H1 (cell line): ENCODE data around the gene SERPINA6.

Experiments used
- CBX5 ChIP-seq: fragments of 300-800, 300-1000 bp; sonication (generic); IDR thresholded peaks from 2 replicates; pipeline ENCODE4 v1.7.1; 2016; ENCODE audit warnings: antibody characterized with exemption, low read length, low read depth
- CHD1 ChIP-seq: IDR thresholded peaks from 2 replicates; pipeline ENCODE4 v1.6.1; 2012; ENCODE audit warnings: low read depth, low read length, improper control_type of control experiment
- CTCF ChIP-seq, 3 experiments: IDR thresholded peaks; 1 replicate in 2 of 3; 2 replicates in 1 of 3; pipeline versions ENCODE4 v1.5.1 to v1.6.1; 2011; ENCODE audit warnings: low read length in 3 of 3, mild to moderate bottlenecking in 3 of 3, inconsistent platforms in 2 of 3, low read depth in 1 of 3, moderate library complexity in 1 of 3; ENCODE audit not compliant: insufficient read depth in 1 of 3; ENCODE audit errors: control extremely low read depth in 1 of 3
- EGR1 ChIP-seq: IDR thresholded peaks from 2 replicates; pipeline ENCODE4 v1.6.1; 2011; ENCODE audit warnings: low read depth, low read length, borderline replicate concordance
- EZH2 ChIP-seq: fragments of 200-600 bp; sonication (generic); IDR thresholded peaks from 2 replicates; pipeline ENCODE4 v1.7.1; 2012; ENCODE audit warnings: low read depth, mild to moderate bottlenecking, moderate library complexity, low read length, inconsistent platforms; ENCODE audit not compliant: severe bottlenecking
- KDM1A ChIP-seq: fragments of 200-600, 300-600 bp; sonication (generic); IDR thresholded peaks from 2 replicates; pipeline ENCODE4 v1.7.1; 2016; ENCODE audit warnings: mild to moderate bottlenecking, low read length, borderline replicate concordance
- MAX ChIP-seq: IDR thresholded peaks from 2 replicates; pipeline ENCODE4 v1.6.1; 2012; ENCODE audit warnings: inconsistent platforms
- POLR2A ChIP-seq, 2 experiments: IDR thresholded peaks; 1 replicate in 1 of 2; 2 replicates in 1 of 2; pipeline ENCODE4 v1.6.1; 2011; ENCODE audit warnings: low read depth in 2 of 2, low read length in 2 of 2, mild to moderate bottlenecking in 2 of 2; ENCODE audit errors: control extremely low read depth in 1 of 2
- POLR2AphosphoS5 ChIP-seq: IDR thresholded peaks from 2 replicates; pipeline ENCODE4 v1.6.1; 2011; ENCODE audit warnings: low read depth, low read length
- POU5F1 ChIP-seq: IDR thresholded peaks from 2 replicates; pipeline ENCODE4 v1.6.1; 2011; ENCODE audit warnings: low read depth, mild to moderate bottlenecking, low read length, moderate library complexity
- SIN3A ChIP-seq, 2 experiments: IDR thresholded peaks in 1 of 2; conservative IDR thresholded peaks in 1 of 2; 2 replicates each; pipeline ENCODE4 v1.6.1; 2011 to 2012; ENCODE audit warnings: low read length in 2 of 2, improper control_type of control experiment in 1 of 2, low read depth in 1 of 2, mild to moderate bottlenecking in 1 of 2
- TAF1 ChIP-seq: IDR thresholded peaks from 2 replicates; pipeline ENCODE4 v1.6.1; 2011; ENCODE audit warnings: mild to moderate bottlenecking, low read depth, low read length
- TEAD4 ChIP-seq: IDR thresholded peaks from 2 replicates; pipeline ENCODE4 v1.6.1; 2012; ENCODE audit warnings: low read depth, low read length, inconsistent platforms, mixed read lengths
- YY1 ChIP-seq: IDR thresholded peaks from 2 replicates; pipeline ENCODE4 v1.6.1; 2011; ENCODE audit warnings: low read depth, mild to moderate bottlenecking, low read length

GRCh38 chr14:94330857-94331256 is 7.7 kb upstream of the SERPINA6 start:
- TF ChIP-seq POLR2AphosphoS5 (no peak), CBX5 (no peak), KDM1A (no peak), EGR1 (no peak), CTCF (IDR thresholded peaks at IDR 0.05; ENCODE audit: control extremely low read depth in 1 of 3, insufficient read depth in 1 of 3, low read depth in 1 of 3, low read length in 3 of 3) (no peak), POU5F1 (no peak), CHD1 (no peak), TAF1 (no peak), EZH2 (no peak), TEAD4 (no peak), YY1 (no peak), MAX (no peak), POLR2A (IDR thresholded peaks at IDR 0.05; ENCODE audit: control extremely low read depth in 1 of 2, low read depth in 2 of 2, low read length in 2 of 2) (no peak), SIN3A (conservative IDR thresholded peaks at IDR 0.05 in 1 of 2, IDR thresholded peaks at IDR 0.05 in 1 of 2; ENCODE audit: low read depth in 1 of 2, low read length in 2 of 2) (no peak)
